GM18870 (cell line): ENCODE results near the gene NISCH.

ENCODE experiments used
- ATAC-seq: cut with Tn5 transposase; IDR thresholded peaks from one replicate; pipeline ENCODE4 v1.9.1; 2021; ENCODE audit warnings: moderate library complexity; ENCODE audit not compliant: unreplicated experiment

Gene NISCH

GRCh38 chr3:52446631-52447511, 8.5 kb upstream of the NISCH start:
- no peak for ATAC-seq

GRCh38 chr3:52447512-52448355, 7.7 kb upstream of the NISCH start:
- no peak for ATAC-seq

- no peak for ATAC-seq
Measured at GRCh38 chr3:52450489-52451236, 4.7 kb upstream of the NISCH start.

- no peak for ATAC-seq
Measured at GRCh38 chr3:52451237-52452083, 3.9 kb upstream of the NISCH start.

GRCh38 chr3:52452126-52452525, 3.3 kb upstream of the NISCH start:
- ATAC-seq, result no peak

GRCh38 chr3:52452570-52453221, 2.7 kb upstream of the NISCH start:
- no peak for ATAC-seq

- no peak for ATAC-seq
Measured at GRCh38 chr3:52453496-52454249, 1.7 kb upstream of the NISCH start, which contains the start of gene TNNC1. Gene TNNC1, minus strand, starts transcription at chr3:52454041. Its CDS starts 26 bp downstream, at chr3:52454015.

- no peak for ATAC-seq
Measured at GRCh38 chr3:52454250-52454937, 1.0 kb upstream of the NISCH start.

- no peak for ATAC-seq
Measured at GRCh38 chr3:52454938-52455282, 494 bp upstream of the NISCH start.

GRCh38 chr3:52456169-52456799, 880 bp downstream of the NISCH start:
- ATAC-seq, result no peak

- ATAC-seq, result no peak
Measured at GRCh38 chr3:52456800-52457183, 1.4 kb downstream of the NISCH start.

- no peak for ATAC-seq
Measured at GRCh38 chr3:52458031-52458760, 2.8 kb downstream of the NISCH start.

GRCh38 chr3:52458770-52459545, 3.6 kb downstream of the NISCH start:
- no peak for ATAC-seq

GRCh38 chr3:52461874-52462273, 6.5 kb downstream of the NISCH start:
- no peak for ATAC-seq

GRCh38 chr3:52463416-52463815, 8.0 kb downstream of the NISCH start:
- no peak for ATAC-seq

GRCh38 chr3:52468336-52468735, 12.9 kb downstream of the NISCH start:
- no peak for ATAC-seq

GRCh38 chr3:52469001-52469400, 13.6 kb downstream of the NISCH start:
- ATAC-seq, result no peak
